OCI-LY3 (cell line): ENCODE measurements around the gene IPCEF1.

Experiments
- EZH2phosphoT487 ChIP-seq: fragments of 200-600 bp; shearing (Covaris generic); IDR thresholded peaks from 2 replicates; pipeline ENCODE4 v1.6.1; 2018; ENCODE audit warnings: antibody characterized with exemption, mixed run types, low read depth
- TF ChIP-seq, protein P1 (sequence below): fragments of 200-600, 300-600 bp; sonication (generic); IDR thresholded peaks from 2 replicates; pipeline ENCODE4 v1.5.1; 2014; ENCODE audit warnings: antibody characterized with exemption, low read length, low read depth

- TF ChIP-seq, protein P1, sequence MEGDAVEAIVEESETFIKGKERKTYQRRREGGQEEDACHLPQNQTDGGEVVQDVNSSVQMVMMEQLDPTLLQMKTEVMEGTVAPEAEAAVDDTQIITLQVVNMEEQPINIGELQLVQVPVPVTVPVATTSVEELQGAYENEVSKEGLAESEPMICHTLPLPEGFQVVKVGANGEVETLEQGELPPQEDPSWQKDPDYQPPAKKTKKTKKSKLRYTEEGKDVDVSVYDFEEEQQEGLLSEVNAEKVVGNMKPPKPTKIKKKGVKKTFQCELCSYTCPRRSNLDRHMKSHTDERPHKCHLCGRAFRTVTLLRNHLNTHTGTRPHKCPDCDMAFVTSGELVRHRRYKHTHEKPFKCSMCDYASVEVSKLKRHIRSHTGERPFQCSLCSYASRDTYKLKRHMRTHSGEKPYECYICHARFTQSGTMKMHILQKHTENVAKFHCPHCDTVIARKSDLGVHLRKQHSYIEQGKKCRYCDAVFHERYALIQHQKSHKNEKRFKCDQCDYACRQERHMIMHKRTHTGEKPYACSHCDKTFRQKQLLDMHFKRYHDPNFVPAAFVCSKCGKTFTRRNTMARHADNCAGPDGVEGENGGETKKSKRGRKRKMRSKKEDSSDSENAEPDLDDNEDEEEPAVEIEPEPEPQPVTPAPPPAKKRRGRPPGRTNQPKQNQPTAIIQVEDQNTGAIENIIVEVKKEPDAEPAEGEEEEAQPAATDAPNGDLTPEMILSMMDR = no peak
- no peak for TF ChIP-seq EZH2phosphoT487
Measured at GRCh38 chr6:154329350-154330170, 27.0 kb downstream of the IPCEF1 start.
